ENCODE measurements around the gene GRPEL1. TPM values are rescaled to one million over a fixed set of nuclear protein-coding genes. Genes with fewer than 3 reads are reported as not detected.

Gene GRPEL1
- total RNA-seq, 2 experiments from 2014 or later: 27.4 to 43.7 TPM

- H3K4me2 ChIP-seq (ENCODE audit: low read length): no peak overlapping the region
- BruUV-seq (replicated peaks): no TSS peak
- no peak overlapping the region for H3K27ac ChIP-seq (ENCODE audit: low read depth, low read length, poor library complexity, severe bottlenecking)
- H4K20me1 ChIP-seq (ENCODE audit: insufficient read depth, low read length): no peaks in the 10 kb centered on the region
- ChIA-PET POLR2A (no interaction called here), CTCF (ENCODE audit: unreplicated experiment) (no interaction called here)
- TF ChIP-seq CTCF (conservative IDR thresholded peaks at IDR 0.05; ENCODE audit: low read length) (no peak), EZH2phosphoT487 (IDR thresholded peaks at IDR 0.05; ENCODE audit: borderline replicate concordance, low read depth, low read length) (no peak)
- intact Hi-C loops (cut with micrococcal nuclease; ENCODE audit: unreplicated experiment): loop anchor here (1.0 kb wide), 1 partner anchor 43 kb away; no protein-coding TSS in a partner anchor
- no peaks in the 10 kb centered on the region for H3K79me2 ChIP-seq (ENCODE audit: insufficient read depth, low read depth, low read length)
- H3K36me3 ChIP-seq (ENCODE audit: insufficient read depth, low read length): peaks cover 28% of the 10 kb centered on the region
- no peak overlapping the region for H3K4me3 ChIP-seq (ENCODE audit: low read depth, low read length, poor library complexity, severe bottlenecking)
- no peaks in the 10 kb centered on the region for H3K4me1 ChIP-seq (ENCODE audit: insufficient read depth, low read length, poor library complexity, severe bottlenecking)
- H3K9me3 ChIP-seq (ENCODE audit: low read length): no peaks in the 10 kb centered on the region
- DNase-seq (ENCODE audit: low spot score): no peak
- H2AFZ ChIP-seq (ENCODE audit: low read length): no peak overlapping the region
- no peaks in the 10 kb centered on the region for H3K9me2 ChIP-seq (ENCODE audit: insufficient read depth, low read length)
Measured at GRCh38 chr4:7021930-7022664, 45.8 kb downstream of the GRPEL1 start.

GRCh38 chr4:7021355-7021754 lies 46.5 kb downstream of the GRPEL1 start:
- Histone ChIP-seq H2AFZ (ENCODE audit: low read length) (no peak overlapping the region), H3K4me1 (ENCODE audit: insufficient read depth, low read length, poor library complexity, severe bottlenecking) (no peaks in the 10 kb centered on the region), H3K79me2 (ENCODE audit: insufficient read depth, low read depth, low read length) (no peaks in the 10 kb centered on the region), H3K9me3 (ENCODE audit: low read length) (no peaks in the 10 kb centered on the region), H4K20me1 (ENCODE audit: insufficient read depth, low read length) (no peaks in the 10 kb centered on the region), H3K36me3 (ENCODE audit: insufficient read depth, low read length) (peaks cover 31% of the 10 kb centered on the region; the same call in 1 of the 2 replicates), H3K9me2 (ENCODE audit: insufficient read depth, low read length) (no peaks in the 10 kb centered on the region), H3K4me3 (ENCODE audit: low read depth, low read length, poor library complexity, severe bottlenecking) (no peak overlapping the region), H3K27ac (ENCODE audit: low read depth, low read length, poor library complexity, severe bottlenecking) (no peak overlapping the region), H3K4me2 (ENCODE audit: low read length) (no peak overlapping the region)
- DNase-seq (ENCODE audit: low spot score): no peak
- intact Hi-C loops (cut with micrococcal nuclease; ENCODE audit: unreplicated experiment): no loop called here
- POLR2A ChIA-PET: interaction anchor here (0.8 kb wide), 1 partner anchor 78 kb away, joined by 3 read pairs; no protein-coding TSS in a partner anchor
- TF ChIP-seq EZH2phosphoT487 (IDR thresholded peaks at IDR 0.05; ENCODE audit: borderline replicate concordance, low read depth, low read length): no peak
- TF ChIP-seq CTCF (conservative IDR thresholded peaks at IDR 0.05; ENCODE audit: low read length): no peak
- no TSS peak for BruUV-seq (replicated peaks)
- CTCF ChIA-PET (ENCODE audit: unreplicated experiment): no interaction called here

GRCh38 chr4:7020856-7021255 lies 47.0 kb downstream of the GRPEL1 start:
- intact Hi-C loops (cut with micrococcal nuclease; ENCODE audit: unreplicated experiment): no loop called here
- H3K36me3 ChIP-seq (ENCODE audit: insufficient read depth, low read length): peaks cover 33% of the 10 kb centered on the region
- no TSS peak for BruUV-seq (replicated peaks)
- H4K20me1 ChIP-seq (ENCODE audit: insufficient read depth, low read length): no peaks in the 10 kb centered on the region
- no peak overlapping the region for H3K4me3 ChIP-seq (ENCODE audit: low read depth, low read length, poor library complexity, severe bottlenecking)
- no peak overlapping the region for H2AFZ ChIP-seq (ENCODE audit: low read length)
- no peak overlapping the region for H3K4me2 ChIP-seq (ENCODE audit: low read length)
- no peaks in the 10 kb centered on the region for H3K9me2 ChIP-seq (ENCODE audit: insufficient read depth, low read length)
- no peaks in the 10 kb centered on the region for H3K79me2 ChIP-seq (ENCODE audit: insufficient read depth, low read depth, low read length)
- DNase-seq (ENCODE audit: low spot score): no peak
- H3K9me3 ChIP-seq (ENCODE audit: low read length): no peaks in the 10 kb centered on the region
- H3K4me1 ChIP-seq (ENCODE audit: insufficient read depth, low read length, poor library complexity, severe bottlenecking): no peaks in the 10 kb centered on the region
- POLR2A ChIA-PET: interaction anchor here (0.8 kb wide), 1 partner anchor 79 kb away, joined by 3 read pairs; no protein-coding TSS in a partner anchor
- CTCF ChIA-PET (ENCODE audit: unreplicated experiment): no interaction called here
- no peak for TF ChIP-seq CTCF (conservative IDR thresholded peaks at IDR 0.05; ENCODE audit: low read length)
- no peak for TF ChIP-seq EZH2phosphoT487 (IDR thresholded peaks at IDR 0.05; ENCODE audit: borderline replicate concordance, low read depth, low read length)
- no peak overlapping the region for H3K27ac ChIP-seq (ENCODE audit: low read depth, low read length, poor library complexity, severe bottlenecking)

Data from OCI-LY7 (cell line).